ENCODE results near the gene ZNF468.
"Not testable (repeated sequence)": the region's sequence is repeated elsewhere in the genome, so short reads cannot be mapped to it uniquely, and the experiment has no call there.

The ZNF468 gene

DNA sequence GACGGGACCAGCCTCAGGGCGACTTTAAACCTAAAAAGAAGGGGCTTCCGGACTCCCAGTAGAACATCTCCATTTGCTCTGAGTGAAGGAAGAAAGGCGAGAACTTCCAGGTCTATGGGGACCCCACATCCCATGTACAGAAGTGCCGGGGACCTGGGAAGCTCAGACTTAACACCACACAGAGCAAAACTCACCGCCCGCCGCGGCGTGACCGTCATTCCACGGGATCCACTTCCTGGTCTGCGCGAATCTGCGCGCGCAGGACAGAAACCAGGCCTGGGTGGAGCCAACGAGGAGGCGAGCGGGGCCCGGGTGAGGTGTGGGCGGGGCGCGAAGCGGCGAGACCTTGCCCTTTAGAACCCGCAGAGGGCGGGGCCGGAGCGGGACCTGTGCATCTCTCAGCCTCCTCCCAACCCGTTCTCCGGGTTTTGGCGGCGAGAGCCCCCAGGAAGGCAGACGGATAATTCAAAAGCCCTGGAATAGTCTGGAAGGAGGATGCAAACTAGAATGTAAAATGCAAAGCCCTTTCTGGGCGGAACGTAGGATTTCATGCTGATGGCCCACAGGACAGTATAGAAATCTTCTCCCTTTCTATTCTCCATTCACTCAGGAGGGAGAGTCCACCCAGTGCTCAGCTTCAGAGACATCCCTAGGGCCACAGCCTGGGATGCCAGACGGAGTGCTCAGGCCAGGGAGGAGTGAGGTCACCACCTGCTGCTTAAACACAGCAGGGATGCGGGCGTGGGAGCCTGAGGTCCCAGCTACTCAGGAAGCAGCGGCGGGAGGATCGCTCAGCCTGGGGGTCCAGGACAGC lies at the start of gene ZNF468:
ZNF468 (minus strand) TSS at position 242 of the 814 bp plus-strand sequence. CDS start 3,347 bp downstream, outside the sequence.
- peak; percentile 24 for DNase-seq

DNA sequence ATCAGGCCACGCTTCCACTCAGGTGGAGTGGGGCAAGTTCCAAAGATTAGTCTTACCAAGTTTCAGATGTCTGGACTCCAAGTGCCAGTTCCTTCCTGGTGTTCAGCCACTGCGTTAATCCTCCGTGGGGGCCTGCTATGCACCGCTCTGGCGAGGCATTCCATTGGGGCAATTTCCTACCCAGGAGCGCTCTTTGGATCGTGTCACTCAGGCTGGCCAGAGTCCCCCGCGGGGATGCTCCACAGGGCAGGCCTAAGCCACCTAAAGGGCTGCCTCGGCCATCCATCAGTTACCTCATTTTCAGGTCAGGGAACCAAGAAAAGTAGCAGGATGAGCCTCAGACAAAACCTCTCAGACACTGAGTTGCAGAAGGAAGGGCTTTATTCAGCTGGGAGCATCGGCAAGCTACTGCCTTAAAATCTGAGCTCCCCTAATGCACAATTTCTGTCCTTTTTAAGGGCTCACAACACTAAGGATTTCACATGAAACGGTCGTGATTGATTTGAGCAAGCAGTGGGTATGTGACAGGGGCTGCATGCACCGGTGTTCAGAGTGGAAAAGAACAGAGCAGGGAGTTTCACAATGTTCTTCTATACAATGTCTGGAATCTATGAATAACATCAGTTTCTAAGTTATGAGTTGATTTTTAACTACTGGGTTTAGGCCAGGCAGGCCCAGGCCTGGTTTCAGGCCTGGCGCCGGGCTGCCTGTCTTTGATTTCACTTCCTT lies 46.8 kb upstream of the ZNF468 start:
- DNase-seq: not testable (repeated sequence)

GRCh38 chr19:52901842-52902241 lies 44.4 kb upstream of the ZNF468 start:
- no peak for DNase-seq

DNA sequence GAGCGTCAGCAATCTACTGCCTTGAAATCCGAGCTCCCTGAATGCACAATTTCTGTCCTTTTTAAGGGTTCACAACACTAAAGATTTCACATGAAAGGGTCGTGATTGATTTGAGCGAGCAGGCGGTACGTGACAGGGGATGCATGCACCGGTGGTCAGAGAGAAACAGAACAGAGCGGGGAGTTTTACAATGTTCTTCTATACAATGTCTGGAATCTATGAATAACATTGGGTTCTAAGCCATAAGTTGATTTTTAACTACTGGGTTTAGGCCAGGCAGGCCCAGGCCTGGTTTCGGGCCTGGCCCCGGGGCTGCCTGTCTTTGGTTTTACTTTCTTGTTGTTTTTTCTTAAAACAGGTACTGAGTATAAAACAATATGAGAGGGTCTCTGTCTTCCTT lies 41.2 kb upstream of the ZNF468 start:
- DNase-seq: not testable (repeated sequence)

- no peak for DNase-seq
Measured at GRCh38 chr19:52898101-52898500, 40.7 kb upstream of the ZNF468 start.

GRCh38 chr19:52897138-52897935 lies 39.9 kb upstream of the ZNF468 start, which contains the start of gene ZNF320:
Gene ZNF320 (minus strand): TSS chr19:52897635. CDS start chr19:52890255, 7,380 bp downstream.
- peak; percentile 89 for DNase-seq

DNA sequence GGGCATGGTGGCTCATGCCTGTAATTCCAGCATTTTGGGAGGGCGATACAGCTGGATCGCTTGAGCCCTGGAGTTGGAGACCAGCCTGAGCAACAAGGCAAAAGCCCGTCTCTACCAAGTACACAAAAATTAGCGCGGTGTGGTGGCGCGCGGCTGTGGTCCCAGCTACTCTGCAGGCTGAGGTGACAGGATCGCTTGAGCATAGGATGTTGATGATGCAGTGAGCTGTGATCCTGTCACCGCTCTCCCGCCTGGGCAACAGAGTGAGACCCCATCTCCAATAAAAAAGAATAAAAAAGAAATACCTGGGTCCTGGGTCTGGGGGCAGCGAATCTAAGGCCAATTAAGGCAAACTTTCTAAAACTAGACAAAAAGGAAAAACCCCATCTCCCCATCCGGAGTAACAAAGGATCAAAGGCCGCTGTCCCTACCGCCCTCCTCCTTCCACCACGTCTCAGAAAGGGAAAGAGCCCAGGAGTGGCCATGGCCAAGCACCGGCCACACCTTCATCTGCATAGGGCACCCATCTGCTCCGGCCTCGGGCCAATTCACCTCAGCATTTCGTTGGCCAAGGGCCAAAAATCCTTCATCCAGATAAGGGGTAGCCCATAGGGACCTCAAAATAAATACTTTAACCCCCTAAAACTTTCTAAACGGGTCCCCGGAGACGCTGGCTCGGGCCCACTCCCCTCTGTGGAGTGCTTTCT lies 39.2 kb upstream of the ZNF468 start:
- DNase-seq: no peak

GRCh38 chr19:52891336-52891735 lies 33.9 kb upstream of the ZNF468 start:
- no peak for DNase-seq

GRCh38 chr19:52889931-52890330 lies 32.5 kb upstream of the ZNF468 start:
- no peak for DNase-seq

DNA sequence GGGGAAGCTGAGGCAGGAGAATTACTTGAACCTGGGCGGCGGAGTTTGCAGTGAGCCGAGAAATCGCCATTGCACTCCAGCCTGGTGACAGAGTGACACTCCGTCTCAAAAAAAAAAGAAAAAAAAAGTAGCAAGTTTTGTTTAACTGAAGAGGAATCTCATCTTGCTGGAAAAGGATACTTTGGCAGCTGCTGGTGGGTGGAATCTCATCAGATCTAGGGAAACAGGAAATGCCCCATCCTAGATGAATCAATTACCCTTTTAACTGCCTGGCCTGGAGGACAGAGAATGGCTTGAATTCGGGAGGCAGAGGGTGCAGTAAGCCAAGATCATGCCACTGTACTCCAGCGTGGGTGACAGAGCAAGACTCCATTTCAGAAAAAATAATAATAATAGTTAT lies 31.7 kb upstream of the ZNF468 start:
- no peak for DNase-seq

GRCh38 chr19:52880895-52881389 lies 23.5 kb upstream of the ZNF468 start:
- DNase-seq: no peak

- DNase-seq: not testable (repeated sequence)
Measured at GRCh38 chr19:52872996-52873395, 15.6 kb upstream of the ZNF468 start.

- no peak for DNase-seq
Measured at GRCh38 chr19:52871466-52871865, 14.0 kb upstream of the ZNF468 start.

GRCh38 chr19:52868031-52868430 lies 10.6 kb upstream of the ZNF468 start:
- not testable (repeated sequence) for DNase-seq

- not testable (repeated sequence) for DNase-seq
Measured at GRCh38 chr19:52856540-52857377, 660 bp downstream of the ZNF468 start.

- DNase-seq: not testable (repeated sequence)
Measured at GRCh38 chr19:52847352-52847751, 10.1 kb downstream of the ZNF468 start.

DNA sequence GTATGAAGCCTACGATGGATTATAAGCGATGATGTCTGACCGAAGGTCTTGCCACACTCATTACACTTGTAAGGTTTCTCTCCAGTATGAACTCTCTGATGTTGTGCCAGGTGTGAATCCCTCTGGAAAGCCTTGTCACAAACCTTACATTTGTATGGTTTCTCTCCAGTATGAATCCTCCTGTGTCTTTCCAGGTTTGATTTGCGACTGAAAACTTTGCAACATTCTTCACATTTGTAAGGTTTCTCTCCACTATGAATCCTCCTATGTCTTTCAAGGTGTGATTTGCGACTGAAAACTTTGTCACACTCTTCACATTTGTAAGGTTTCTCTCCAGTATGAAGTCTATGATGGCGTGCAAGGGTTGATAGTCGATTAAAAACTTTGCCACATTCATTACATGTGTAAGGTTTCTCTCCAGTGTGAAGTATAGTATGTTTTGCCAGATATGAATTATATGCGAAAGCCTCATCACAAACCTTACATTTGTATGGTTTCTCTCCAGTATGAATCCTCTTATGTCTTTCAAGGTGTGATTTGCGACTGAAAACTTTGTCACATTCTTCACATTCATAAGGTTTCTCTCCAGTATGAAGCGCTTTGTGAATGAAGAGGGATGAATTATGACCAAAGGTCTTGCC lies 16.5 kb downstream of the ZNF468 start:
- DNase-seq: not testable (repeated sequence)

DNA sequence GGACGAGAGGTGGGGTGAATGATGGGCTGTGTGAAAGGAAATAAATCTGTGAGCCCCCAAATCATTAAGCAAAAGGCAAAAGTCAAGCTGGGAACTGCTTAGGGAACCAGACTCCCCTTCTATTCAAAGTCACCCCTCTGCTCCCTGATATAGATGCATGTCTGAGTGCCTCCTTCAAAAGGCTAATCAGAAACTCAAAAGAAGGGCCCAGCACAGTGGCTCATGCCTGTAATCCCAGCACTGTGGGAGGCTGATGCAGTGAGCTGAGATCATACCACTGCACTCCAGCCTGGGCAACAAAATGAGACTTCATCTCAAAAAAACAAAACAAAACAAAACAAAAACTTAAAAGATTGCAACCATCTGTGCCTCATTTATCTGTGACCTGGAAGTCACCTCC lies 23.1 kb downstream of the ZNF468 start:
- DNase-seq: not testable (repeated sequence)

- DNase-seq: not testable (repeated sequence)
Measured at GRCh38 chr19:52833541-52833940, 23.9 kb downstream of the ZNF468 start.

DNA sequence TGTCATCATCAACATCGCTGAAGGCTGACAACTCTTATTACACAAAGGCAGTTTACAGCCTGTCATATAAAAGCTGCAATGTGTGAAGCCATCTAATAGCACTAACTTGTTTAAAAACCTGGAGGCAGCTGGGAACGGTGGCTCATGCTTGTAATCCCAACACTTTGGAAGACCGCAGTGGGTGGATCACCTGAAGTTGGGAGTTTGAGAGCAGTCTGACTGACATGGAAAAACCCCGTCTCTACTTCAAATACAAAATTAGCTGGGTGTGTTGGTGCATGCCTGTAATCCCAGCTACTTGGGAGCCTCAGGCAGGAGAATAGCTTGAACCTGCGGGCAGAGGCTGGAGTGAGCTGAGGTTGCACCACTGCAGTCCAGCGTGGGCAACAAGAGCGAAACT lies 27.6 kb downstream of the ZNF468 start:
- DNase-seq: not testable (repeated sequence)

DNA sequence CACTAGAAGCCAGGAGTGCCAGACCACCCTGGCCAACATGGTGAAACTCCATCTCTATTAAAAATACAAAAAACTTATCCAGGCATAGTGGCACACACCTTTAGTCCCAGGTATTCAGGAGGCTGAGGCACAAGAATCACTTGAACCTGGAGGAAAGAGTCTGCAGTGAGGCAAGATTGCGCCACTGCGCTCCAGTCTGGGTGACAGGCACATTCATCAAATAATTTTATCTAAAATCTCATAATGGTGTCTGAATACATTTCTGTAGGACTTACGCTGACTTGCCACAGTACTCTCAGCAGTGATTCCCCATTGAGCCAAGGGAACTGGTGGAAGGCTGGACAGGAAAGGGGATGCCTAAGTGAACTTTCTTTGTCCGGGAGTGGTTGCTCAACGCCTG lies 31.7 kb downstream of the ZNF468 start:
- no peak for DNase-seq
